Choroid plexus epithelial cell (primary cell): ENCODE results near the gene KRT1.

Experiments
- DNase-seq: peaks from one replicate; pipeline ENCODE4 v3.0.0-alpha.2; 2010; ENCODE audit warnings: low read depth
- H3K4me3 ChIP-seq: 2 replicates; pipeline ENCODE4 v1.5.1; 2011; ENCODE audit warnings: low read depth, mild to moderate bottlenecking, control low read depth, low read length, moderate library complexity
- CTCF ChIP-seq: conservative IDR thresholded peaks from 2 replicates; pipeline ENCODE4 v1.5.1; 2011; ENCODE audit warnings: low read depth, mild to moderate bottlenecking, control low read depth, inconsistent platforms, low read length, moderate library complexity

KRT1 gene

GRCh38 chr12:52662918-52663229, 17.3 kb downstream of the KRT1 start:
- H3K4me3 ChIP-seq = no peak overlapping the region
- no peak for DNase-seq
- no peak for TF ChIP-seq CTCF

- H3K4me3 ChIP-seq = no peak overlapping the region
- DNase-seq = no peak
- no peak for TF ChIP-seq CTCF
These were observed 17.9 kb downstream of the KRT1 start for GRCh38 chr12:52662093-52662917.

GRCh38 chr12:52661668-52662067, 18.5 kb downstream of the KRT1 start:
- TF ChIP-seq CTCF = no peak
- no peak for DNase-seq
- H3K4me3 ChIP-seq = no peak overlapping the region

GRCh38 chr12:52660934-52661499, 19.2 kb downstream of the KRT1 start:
- no peak overlapping the region for H3K4me3 ChIP-seq
- no peak for DNase-seq
- no peak for TF ChIP-seq CTCF

GRCh38 chr12:52659951-52660350, 20.3 kb downstream of the KRT1 start:
- DNase-seq = no peak
- no peak for TF ChIP-seq CTCF
- no peak overlapping the region for H3K4me3 ChIP-seq

GRCh38 chr12:52659395-52659794, 20.8 kb downstream of the KRT1 start:
- H3K4me3 ChIP-seq = no peak overlapping the region
- no peak for DNase-seq
- TF ChIP-seq CTCF = no peak

- DNase-seq = no peak
- TF ChIP-seq CTCF = no peak
- no peak overlapping the region for H3K4me3 ChIP-seq
These were observed 22.0 kb downstream of the KRT1 start for GRCh38 chr12:52658196-52658595.
